Measurements from ENCODE around the gene PCNX3. TPM values are rescaled to one million over a fixed set of nuclear protein-coding genes. Genes with fewer than 3 reads are reported as not detected.
A peak's percentile ranks its signal among the peaks of the same experiment; 100 is the strongest.

The PCNX3 gene
- total and polyA plus RNA-seq, 10 of the 15 experiments (the other 5 are each of a cell fraction or from before 2014, with no cell fraction given), result 0.03 to 46.6 (median 8.4) TPM

DNA sequence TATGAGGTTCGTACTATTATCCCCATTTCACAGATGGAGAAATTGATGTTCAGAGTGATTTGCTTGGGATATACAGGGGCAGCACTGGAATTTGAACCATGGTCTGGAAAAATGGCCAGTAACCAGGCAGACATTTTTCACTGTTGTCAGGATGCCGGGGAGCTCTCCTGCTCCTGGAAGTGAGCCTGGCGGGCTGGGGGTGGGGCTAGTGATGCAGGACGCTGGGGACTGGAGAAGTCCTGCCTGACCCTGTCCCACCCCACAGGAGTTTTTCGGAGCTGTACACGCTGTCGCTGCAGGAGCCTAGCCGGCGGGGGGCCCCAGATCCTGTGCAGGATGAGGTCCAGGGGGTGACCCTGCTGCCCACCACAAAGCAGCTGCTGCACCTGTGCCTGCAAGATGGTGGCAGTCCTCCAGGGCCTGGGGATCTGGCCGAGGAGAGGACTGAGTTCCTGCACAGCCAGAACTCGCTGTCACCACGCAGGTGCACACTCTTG lies 33.5 kb downstream of the PCNX3 start:
- no peaks in the 10 kb centered on the region for H4K20me1 ChIP-seq (ENCODE audit: control insufficient read depth, insufficient read depth)

DNA sequence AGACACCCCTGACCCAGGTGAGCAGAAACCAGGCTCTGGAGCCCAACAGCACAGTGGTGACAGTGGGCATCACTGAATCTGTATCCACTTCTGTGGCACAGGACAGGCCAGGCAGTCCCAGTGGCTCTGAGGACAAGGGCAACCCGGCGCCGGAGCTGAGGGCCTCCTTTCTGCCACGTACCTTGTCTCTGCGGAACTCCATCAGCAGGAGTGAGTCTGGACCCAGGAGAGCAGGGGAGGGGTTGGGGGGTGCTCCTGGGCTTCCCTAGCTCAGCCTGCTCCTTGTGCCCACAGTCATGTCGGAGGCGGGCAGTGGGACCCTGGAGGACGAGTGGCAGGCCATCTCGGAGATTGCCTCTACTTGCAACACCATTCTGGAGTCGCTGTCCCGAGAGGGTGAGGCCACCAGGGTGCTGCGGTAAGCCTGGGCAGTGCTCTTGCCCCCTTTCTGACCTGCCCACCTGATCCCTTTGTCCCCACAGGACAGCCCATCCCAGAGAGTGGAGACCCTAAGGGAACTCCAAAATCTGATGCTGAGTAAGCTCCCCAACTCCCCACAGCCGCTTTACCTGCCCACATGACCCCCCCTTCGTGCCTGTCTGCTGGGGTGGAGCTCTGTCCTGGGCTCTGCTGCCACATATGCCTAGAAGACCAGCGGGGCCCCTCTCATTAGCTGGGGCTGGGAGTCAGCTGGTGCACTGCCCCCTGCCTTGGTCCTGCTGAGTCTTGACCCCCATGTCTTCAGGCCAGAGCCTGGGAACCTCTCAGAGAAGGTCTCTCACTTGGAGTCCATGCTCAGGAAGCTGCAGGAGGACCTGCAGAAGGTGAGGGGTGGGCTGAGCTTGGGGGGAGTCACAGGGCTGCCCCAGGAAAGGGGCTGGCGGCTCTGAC lies 34.3 kb downstream of the PCNX3 start:
- H3K9ac ChIP-seq (ENCODE audit: control insufficient read depth, insufficient read depth, low read length), result no peak overlapping the region
- RAD21 ChIA-PET (ENCODE audit: unreplicated experiment), result interaction anchor here (1.0 kb wide), 1 partner anchor 12 kb away, joined by 3 read pairs; no protein-coding TSS in a partner anchor
- no peaks in the 10 kb centered on the region; the same call in none of the 2 replicates for H3K79me2 ChIP-seq (ENCODE audit: control insufficient read depth, insufficient read depth, low read length)
- TSS peak; percentile 27 for BruUV-seq (replicated peaks)
- no peak overlapping the region for H3K4me3 ChIP-seq
- H2AFZ ChIP-seq (ENCODE audit: control insufficient read depth, low read depth, low read length), result no peak overlapping the region
- POLR2A ChIA-PET, result interaction anchor here (7.9 kb wide), 1 partner anchor 9 kb away, joined by 100 read pairs; the partner anchor contains the start of gene SIPA1
- no peak overlapping the region for H3K27ac ChIP-seq (ENCODE audit: control insufficient read depth, insufficient read depth)
- in situ Hi-C loops (cut with MboI), result no loop called here
- peaks cover 16% of the 10 kb centered on the region for H3K4me1 ChIP-seq (ENCODE audit: control insufficient read depth, insufficient read depth, low read length)
- no peaks in the 10 kb centered on the region for H3K27me3 ChIP-seq (replicated peaks in 1 of 2; ENCODE audit: control insufficient read depth in 2 of 2, insufficient read depth in 2 of 2, low read length in 1 of 2)
- CTCF ChIA-PET, result interaction anchor here (0.8 kb wide), 1 partner anchor 62 kb away, joined by 3 read pairs; no protein-coding TSS in a partner anchor
- SMC1A ChIA-PET (ENCODE audit: uncharacterized antibody, unreplicated experiment), result no interaction called here
- no peaks in the 10 kb centered on the region for H4K20me1 ChIP-seq (ENCODE audit: control insufficient read depth, insufficient read depth)
- FAIRE-seq (no peak), DNase-seq (ENCODE audit: low read depth, low spot score) (no peak), ATAC-seq (no peak)
- H3K9me3 ChIP-seq (replicated peaks; ENCODE audit: control insufficient read depth, insufficient read depth, low read length), result no peaks in the 10 kb centered on the region
- H3K36me3 ChIP-seq (ENCODE audit: control insufficient read depth in 2 of 2, insufficient read depth in 2 of 2, low read length in 1 of 2), result peaks cover 18 to 39% of the 10 kb centered on the region in 2 experiments
- H3K4me2 ChIP-seq (ENCODE audit: control insufficient read depth, insufficient read depth), result no peak overlapping the region
- intact Hi-C loops (cut with micrococcal nuclease; ENCODE audit: unreplicated experiment), result no loop called here
- WGBS (ENCODE audit: insufficient coverage, insufficient replicate concordance, low lambda C conversion rate, missing lambda C conversion rate), result 93% methylated on average over 16 of the region's 16 CpGs
- TF ChIP-seq, protein P1, sequence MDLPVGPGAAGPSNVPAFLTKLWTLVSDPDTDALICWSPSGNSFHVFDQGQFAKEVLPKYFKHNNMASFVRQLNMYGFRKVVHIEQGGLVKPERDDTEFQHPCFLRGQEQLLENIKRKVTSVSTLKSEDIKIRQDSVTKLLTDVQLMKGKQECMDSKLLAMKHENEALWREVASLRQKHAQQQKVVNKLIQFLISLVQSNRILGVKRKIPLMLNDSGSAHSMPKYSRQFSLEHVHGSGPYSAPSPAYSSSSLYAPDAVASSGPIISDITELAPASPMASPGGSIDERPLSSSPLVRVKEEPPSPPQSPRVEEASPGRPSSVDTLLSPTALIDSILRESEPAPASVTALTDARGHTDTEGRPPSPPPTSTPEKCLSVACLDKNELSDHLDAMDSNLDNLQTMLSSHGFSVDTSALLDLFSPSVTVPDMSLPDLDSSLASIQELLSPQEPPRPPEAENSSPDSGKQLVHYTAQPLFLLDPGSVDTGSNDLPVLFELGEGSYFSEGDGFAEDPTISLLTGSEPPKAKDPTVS (IDR thresholded peaks at IDR 0.05; ENCODE audit: low read depth, low read length), result no peak
- no peak for TF ChIP-seq SIN3A (IDR thresholded peaks at IDR 0.05; ENCODE audit: low read depth, low read length)
- TF ChIP-seq, protein P2, sequence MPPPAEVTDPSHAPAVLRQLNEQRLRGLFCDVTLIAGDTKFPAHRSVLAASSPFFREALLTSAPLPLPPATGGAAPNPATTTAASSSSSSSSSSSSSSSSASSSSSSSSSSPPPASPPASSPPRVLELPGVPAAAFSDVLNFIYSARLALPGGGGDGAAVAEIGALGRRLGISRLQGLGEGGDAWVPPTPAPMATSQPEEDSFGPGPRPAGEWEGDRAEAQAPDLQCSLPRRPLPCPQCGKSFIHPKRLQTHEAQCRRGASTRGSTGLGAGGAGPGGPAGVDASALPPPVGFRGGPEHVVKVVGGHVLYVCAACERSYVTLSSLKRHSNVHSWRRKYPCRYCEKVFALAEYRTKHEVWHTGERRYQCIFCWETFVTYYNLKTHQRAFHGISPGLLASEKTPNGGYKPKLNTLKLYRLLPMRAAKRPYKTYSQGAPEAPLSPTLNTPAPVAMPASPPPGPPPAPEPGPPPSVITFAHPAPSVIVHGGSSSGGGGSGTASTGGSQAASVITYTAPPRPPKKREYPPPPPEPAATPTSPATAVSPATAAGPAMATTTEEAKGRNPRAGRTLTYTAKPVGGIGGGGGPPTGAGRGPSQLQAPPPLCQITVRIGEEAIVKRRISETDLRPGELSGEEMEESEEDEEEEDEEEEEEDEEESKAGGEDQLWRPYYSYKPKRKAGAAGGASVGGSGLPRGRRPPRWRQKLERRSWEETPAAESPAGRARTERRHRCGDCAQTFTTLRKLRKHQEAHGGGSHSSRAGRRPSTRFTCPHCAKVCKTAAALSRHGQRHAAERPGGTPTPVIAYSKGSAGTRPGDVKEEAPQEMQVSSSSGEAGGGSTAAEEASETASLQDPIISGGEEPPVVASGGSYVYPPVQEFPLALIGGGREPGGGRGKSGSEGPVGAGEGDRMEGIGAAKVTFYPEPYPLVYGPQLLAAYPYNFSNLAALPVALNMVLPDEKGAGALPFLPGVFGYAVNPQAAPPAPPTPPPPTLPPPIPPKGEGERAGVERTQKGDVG (CRISPR knock-in tag; IDR thresholded peaks at IDR 0.05), result no peak
- no peak for TF ChIP-seq FOS (IDR thresholded peaks at IDR 0.05; ENCODE audit: borderline replicate concordance, extremely low read depth, insufficient read length)
- TF ChIP-seq EP300 (IDR thresholded peaks at IDR 0.05; ENCODE audit: borderline replicate concordance in 1 of 2, control insufficient read depth in 1 of 2, low read depth in 2 of 2, low read length in 2 of 2), result no peak
- TF ChIP-seq SREBF1 (IDR thresholded peaks at IDR 0.05; ENCODE audit: low read length), result no peak

More for the DNA sequence above, 33.5 kb downstream of the PCNX3 start:
- H3K4me1 ChIP-seq (ENCODE audit: control insufficient read depth, insufficient read depth, low read length), result peaks cover 16% of the 10 kb centered on the region
- H3K27me3 ChIP-seq (replicated peaks in 1 of 2; ENCODE audit: control insufficient read depth in 2 of 2, insufficient read depth in 2 of 2, low read length in 1 of 2), result no peaks in the 10 kb centered on the region
- no peak overlapping the region for H3K4me3 ChIP-seq
- ChIA-PET SMC1A (ENCODE audit: uncharacterized antibody, unreplicated experiment) (no interaction called here), POLR2A (interaction anchor here (0.6 kb wide), 1 partner anchor 168 kb away, joined by 3 read pairs; no protein-coding TSS in a partner anchor), RAD21 (ENCODE audit: unreplicated experiment) (interaction anchor here (1.0 kb wide), 1 partner anchor 11 kb away, joined by 3 read pairs; no protein-coding TSS in a partner anchor), CTCF (interaction anchor here (0.8 kb wide), 1 partner anchor 61 kb away, joined by 3 read pairs; no protein-coding TSS in a partner anchor)
- H3K79me2 ChIP-seq (ENCODE audit: control insufficient read depth, insufficient read depth, low read length), result no peaks in the 10 kb centered on the region; the same call in none of the 2 replicates
- H3K36me3 ChIP-seq (ENCODE audit: control insufficient read depth in 2 of 2, insufficient read depth in 2 of 2, low read length in 1 of 2), result peaks cover 16 to 37% of the 10 kb centered on the region in 2 experiments
- in situ Hi-C loops (cut with MboI), result no loop called here
- H3K4me2 ChIP-seq (ENCODE audit: control insufficient read depth, insufficient read depth), result no peak overlapping the region
- intact Hi-C loops (cut with micrococcal nuclease; ENCODE audit: unreplicated experiment), result no loop called here
- H3K27ac ChIP-seq (ENCODE audit: control insufficient read depth, insufficient read depth), result no peak overlapping the region
- BruUV-seq (replicated peaks), result no TSS peak
- no peak overlapping the region for H2AFZ ChIP-seq (ENCODE audit: control insufficient read depth, low read depth, low read length)
- no peaks in the 10 kb centered on the region for H3K9me3 ChIP-seq (replicated peaks; ENCODE audit: control insufficient read depth, insufficient read depth, low read length)
- DNase-seq (ENCODE audit: low read depth, low spot score), result no peak
- FAIRE-seq, result no peak
- H3K9ac ChIP-seq (ENCODE audit: control insufficient read depth, insufficient read depth, low read length), result no peak overlapping the region
- TF ChIP-seq NRF1 (conservative IDR thresholded peaks at IDR 0.05; ENCODE audit: low read depth, low read length) (no peak), POLR2A (IDR thresholded peaks at IDR 0.05; ENCODE audit: low read depth, low read length) (0 out of 2 replicates have a peak, but pooled peaks have one; percentile 15)
- ATAC-seq, result no peak
- 90% methylated on average over 9 of the region's 12 CpGs for WGBS (ENCODE audit: insufficient coverage, insufficient replicate concordance, low lambda C conversion rate, missing lambda C conversion rate)
